Measurements from ENCODE around the gene OTUD3.

DNA sequence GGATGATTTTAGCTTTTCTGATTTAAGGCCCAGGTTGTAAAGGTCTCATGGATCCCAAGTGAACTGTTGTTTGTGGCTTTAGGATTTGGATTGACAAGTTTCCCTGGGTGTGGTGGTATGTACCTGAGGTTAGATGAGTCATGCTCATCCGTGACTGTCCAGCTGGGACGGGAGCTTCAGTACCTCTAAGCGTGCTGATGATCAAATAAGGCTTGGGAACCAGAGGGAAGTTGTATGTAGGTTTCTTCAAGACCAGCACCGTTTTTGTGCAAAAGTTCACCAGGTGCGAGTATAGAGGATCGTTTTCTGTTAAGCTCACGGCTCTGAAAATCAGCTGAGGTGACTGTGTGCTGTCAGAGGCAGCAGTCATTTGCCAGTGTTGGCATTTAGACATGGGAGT, 21.4 kb downstream of the OTUD3 start:
- TF ChIP-seq, protein P1, sequence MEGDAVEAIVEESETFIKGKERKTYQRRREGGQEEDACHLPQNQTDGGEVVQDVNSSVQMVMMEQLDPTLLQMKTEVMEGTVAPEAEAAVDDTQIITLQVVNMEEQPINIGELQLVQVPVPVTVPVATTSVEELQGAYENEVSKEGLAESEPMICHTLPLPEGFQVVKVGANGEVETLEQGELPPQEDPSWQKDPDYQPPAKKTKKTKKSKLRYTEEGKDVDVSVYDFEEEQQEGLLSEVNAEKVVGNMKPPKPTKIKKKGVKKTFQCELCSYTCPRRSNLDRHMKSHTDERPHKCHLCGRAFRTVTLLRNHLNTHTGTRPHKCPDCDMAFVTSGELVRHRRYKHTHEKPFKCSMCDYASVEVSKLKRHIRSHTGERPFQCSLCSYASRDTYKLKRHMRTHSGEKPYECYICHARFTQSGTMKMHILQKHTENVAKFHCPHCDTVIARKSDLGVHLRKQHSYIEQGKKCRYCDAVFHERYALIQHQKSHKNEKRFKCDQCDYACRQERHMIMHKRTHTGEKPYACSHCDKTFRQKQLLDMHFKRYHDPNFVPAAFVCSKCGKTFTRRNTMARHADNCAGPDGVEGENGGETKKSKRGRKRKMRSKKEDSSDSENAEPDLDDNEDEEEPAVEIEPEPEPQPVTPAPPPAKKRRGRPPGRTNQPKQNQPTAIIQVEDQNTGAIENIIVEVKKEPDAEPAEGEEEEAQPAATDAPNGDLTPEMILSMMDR (IDR thresholded peaks at IDR 0.05), result no peak
- TF ChIP-seq POLR2A (IDR thresholded peaks at IDR 0.05), result no peak
